NCI-H526 (cell line): ENCODE measurements around the gene SCN4A.
A peak's percentile ranks its signal among the peaks of the same experiment; 100 is the strongest.

ENCODE experiments used
- DNase-seq, 2 experiments: peaks; one replicate each; lab custom pipeline; 2025; lab: John Stamatoyannopoulos, UW

SCN4A gene

GRCh38 chr17:64001763-64002529 is 29.2 kb upstream of the SCN4A start:
- DNase-seq = no peak

GRCh38 chr17:64001091-64001579 is 28.4 kb upstream of the SCN4A start:
- DNase-seq = no peak

- DNase-seq = no peak
These were observed 27.2 kb upstream of the SCN4A start for GRCh38 chr17:63999680-64000531.

- DNase-seq = no peak
These were observed 26.3 kb upstream of the SCN4A start for GRCh38 chr17:63998721-63999679.

GRCh38 chr17:63998050-63998720 is 25.5 kb upstream of the SCN4A start, which contains the start of gene PRR29:
TSS of gene PRR29 (plus strand) at chr17:63998351. CDS start at chr17:63998365, 14 bp downstream.
- peak; percentile 13 to 86 for DNase-seq

- no peak for DNase-seq
These were observed 24.8 kb upstream of the SCN4A start for GRCh38 chr17:63997341-63998048.

GRCh38 chr17:63996430-63997182 is 23.9 kb upstream of the SCN4A start:
- DNase-seq = no peak

- no peak for DNase-seq
These were observed 22.9 kb upstream of the SCN4A start for GRCh38 chr17:63995626-63996025.

GRCh38 chr17:63993368-63993985 is 20.8 kb upstream of the SCN4A start:
- DNase-seq = no peak

GRCh38 chr17:63991611-63992010 is 18.9 kb upstream of the SCN4A start:
- DNase-seq = no peak

GRCh38 chr17:63989622-63990345 is 17.1 kb upstream of the SCN4A start:
- no peak for DNase-seq

- no peak for DNase-seq
These were observed 16.3 kb upstream of the SCN4A start for GRCh38 chr17:63988741-63989621.

- DNase-seq = no peak
These were observed 15.4 kb upstream of the SCN4A start for GRCh38 chr17:63988127-63988478.

GRCh38 chr17:63987221-63988126 is 14.8 kb upstream of the SCN4A start:
- no peak for DNase-seq

- no peak for DNase-seq
These were observed 14.1 kb upstream of the SCN4A start for GRCh38 chr17:63986821-63987220.

GRCh38 chr17:63985387-63986140 is 12.8 kb upstream of the SCN4A start:
- DNase-seq = no peak
